NCI-H2081 treated with DMSO at 0.1 percent for 48 hours (cell line): Measurements from ENCODE around the gene TMEM272.

Source experiments
- DNase-seq: peaks from one replicate; lab custom pipeline; 2025; lab: John Stamatoyannopoulos, UW

TMEM272 gene

GRCh38 chr13:51849145-51850101 is 4.4 kb upstream of the TMEM272 start:
- no peak for DNase-seq

DNA sequence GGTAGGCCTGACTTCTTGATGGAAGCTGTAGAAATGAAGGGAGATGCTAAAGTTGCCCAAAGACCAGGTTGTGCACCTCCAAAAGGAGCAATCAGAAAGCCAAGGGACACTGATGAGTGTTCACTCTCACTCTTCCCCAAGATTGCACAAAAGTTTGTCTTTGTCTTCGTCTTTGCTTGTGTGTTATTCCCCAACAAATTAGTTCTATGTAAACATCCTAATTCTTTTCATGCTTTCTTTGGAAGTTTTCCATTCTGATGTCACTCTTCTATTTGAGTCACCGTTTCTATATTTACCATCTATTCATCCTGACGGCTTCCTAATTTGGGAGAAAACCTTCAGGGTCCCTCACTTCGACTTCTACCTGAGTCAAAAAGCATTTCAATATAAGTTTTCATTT is 3.7 kb upstream of the TMEM272 start:
- no peak for DNase-seq

DNA sequence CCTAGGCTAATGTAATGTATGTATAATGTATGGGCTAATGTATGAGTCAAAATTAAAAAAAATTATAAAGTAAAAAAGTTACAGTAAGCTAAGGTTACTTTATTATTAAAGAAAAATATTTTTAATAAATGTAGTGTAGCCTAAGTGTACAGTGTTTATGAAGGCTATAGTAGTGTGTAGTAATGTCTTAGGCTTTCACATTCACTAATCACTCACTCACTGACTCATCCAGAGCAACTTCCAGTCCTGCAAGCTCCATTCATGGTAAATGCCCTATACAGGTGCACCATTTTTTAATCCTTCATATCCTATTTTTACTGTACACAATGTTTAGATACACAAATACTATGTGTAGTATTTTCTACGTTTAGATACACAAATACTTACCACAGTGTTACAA is 1.8 kb upstream of the TMEM272 start:
- DNase-seq = no peak

- no peak for DNase-seq
Observed at GRCh38 chr13:51845574-51846318, 769 bp upstream of the TMEM272 start.

GRCh38 chr13:51843529-51843928 is 1.4 kb downstream of the TMEM272 start:
- DNase-seq = no peak

GRCh38 chr13:51841732-51842131 is 3.2 kb downstream of the TMEM272 start:
- DNase-seq = no peak

GRCh38 chr13:51840917-51841316 is 4.1 kb downstream of the TMEM272 start:
- DNase-seq = no peak

GRCh38 chr13:51839711-51840540 is 5.1 kb downstream of the TMEM272 start:
- DNase-seq = no peak

- DNase-seq = no peak
Observed at GRCh38 chr13:51838240-51838846, 6.6 kb downstream of the TMEM272 start.

DNA sequence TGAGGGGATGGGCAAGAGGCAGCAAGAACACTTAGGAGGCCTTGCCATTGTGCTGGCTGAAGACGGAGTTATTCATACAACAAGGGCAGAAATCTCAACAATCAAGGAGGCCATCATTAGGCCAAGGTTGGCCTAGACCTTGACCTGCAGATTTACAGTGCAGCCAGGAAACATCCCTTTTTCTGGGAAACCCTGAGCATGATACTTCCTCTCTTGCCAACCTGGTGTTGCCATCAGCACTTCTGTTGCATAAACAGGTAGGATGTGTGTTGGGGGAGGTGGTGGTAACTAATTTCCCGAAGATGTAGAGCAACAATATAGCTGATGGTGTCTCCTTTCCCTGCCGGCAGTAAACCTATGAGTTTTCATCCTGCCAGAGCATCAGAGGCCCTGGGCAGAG is 8.0 kb downstream of the TMEM272 start:
- no peak for DNase-seq

GRCh38 chr13:51834581-51835171 is 10.3 kb downstream of the TMEM272 start:
- no peak for DNase-seq

DNA sequence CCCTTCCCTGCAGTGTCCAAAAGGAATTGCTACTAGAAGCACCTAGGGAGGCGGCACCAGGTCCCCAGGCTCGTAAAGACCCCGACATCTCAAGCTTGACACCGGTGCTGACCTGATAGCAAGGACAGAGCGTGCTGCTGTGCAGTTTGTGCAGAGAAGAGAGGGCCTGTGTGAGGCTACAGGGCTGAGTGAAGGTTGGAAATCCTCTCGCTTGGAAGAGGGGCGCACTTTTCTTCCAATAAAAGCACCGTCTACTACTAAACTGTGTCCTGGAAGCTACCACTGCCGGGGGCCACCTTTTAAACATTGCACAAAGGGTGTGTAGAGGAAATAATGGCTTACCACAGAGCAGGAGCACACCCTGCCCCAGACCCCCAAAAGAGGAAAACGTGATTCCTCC is 11.0 kb downstream of the TMEM272 start:
- DNase-seq = no peak

DNA sequence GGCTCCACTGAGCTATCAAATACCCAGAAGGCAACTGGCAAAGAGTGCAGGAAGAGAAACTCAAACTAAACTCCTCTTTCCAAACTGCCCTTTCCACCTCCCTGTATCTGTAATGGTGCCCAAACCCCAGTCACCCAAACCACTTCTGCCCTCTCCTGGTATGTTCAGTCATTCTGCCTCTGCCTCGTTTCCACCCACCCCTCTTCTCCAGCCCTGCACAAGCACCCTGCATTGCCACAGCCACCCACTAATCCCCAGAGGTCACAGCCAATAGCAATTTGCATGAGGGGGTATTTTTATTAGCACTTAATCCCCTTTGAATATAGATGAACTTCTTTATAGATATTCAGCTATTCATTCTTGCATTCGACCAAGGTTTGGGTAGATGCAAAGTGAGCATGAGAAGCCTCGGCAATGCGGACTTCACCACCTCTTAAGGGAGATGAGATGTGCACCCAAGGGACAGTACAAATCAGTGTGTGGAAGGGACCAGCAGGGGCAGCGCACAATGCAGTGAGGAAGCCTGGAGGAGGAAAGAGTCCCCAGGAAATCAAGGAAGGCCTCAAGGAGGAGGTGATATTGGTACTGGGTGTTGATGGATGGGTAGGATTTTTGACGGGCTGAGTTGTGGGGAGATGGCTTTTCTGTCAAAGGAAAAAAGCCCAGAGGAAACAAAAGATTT is 12.4 kb downstream of the TMEM272 start:
- no peak for DNase-seq

GRCh38 chr13:51831519-51831918 is 13.5 kb downstream of the TMEM272 start:
- no peak for DNase-seq

- no peak for DNase-seq
Observed at GRCh38 chr13:51829568-51829899, 15.4 kb downstream of the TMEM272 start.

DNA sequence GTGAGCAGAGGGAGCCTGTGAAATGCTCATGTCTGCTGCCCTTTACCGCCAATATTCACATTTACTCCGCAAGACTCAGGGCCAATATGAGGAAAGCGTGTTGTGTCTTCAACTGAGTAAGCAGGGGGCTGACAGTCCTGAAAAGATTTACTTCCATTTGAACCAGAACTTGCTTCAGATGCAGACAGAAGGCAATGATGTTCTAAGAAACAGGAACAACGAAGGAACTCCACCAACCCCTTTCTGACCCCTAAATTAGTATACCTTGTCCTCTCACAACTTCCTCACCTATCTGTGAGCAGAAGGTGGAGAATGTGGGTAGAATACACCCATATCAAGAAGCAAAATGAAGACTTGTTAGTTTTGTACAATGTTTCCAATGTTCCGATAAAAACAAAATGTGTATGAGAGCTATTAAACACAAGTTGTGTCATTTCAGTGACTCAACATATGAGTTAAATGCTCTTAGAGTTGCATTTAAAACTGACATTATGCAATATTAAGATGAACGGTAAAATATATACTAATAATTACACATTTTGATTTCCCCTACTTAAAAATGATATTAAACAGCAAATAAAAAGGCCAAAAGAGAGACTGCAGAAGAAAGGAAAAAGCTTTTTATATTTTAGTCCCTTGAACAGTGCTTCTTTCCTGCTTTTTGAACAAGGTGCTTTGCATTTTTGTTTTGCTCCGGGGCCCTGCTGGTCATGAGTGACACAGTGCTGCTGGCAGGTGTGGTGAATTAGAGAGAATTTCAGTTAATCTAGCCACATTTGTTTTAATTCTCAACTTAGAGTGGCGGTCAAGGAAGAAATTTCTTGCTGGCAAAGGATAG is 16.0 kb downstream of the TMEM272 start:
- DNase-seq = no peak

DNA sequence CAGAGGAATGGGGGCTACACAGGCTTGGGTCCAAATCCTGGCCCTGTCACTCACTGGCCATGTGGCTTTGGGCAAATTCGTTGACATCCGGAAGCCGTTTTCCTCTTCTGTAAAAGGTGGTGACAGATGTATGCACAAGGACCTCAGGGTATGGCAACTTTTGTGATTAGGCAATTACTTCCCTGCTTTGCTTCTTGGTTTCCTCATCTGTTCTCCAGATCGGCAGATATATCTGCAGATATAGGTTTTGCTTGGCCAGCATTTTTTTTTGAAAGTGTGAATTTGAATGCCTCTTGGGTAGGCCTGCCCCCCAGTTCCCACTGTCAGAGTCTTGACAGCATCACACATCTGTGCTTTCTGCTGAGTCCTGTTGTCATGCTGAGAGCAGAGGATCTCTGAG is 17.7 kb downstream of the TMEM272 start:
- DNase-seq = no peak

DNA sequence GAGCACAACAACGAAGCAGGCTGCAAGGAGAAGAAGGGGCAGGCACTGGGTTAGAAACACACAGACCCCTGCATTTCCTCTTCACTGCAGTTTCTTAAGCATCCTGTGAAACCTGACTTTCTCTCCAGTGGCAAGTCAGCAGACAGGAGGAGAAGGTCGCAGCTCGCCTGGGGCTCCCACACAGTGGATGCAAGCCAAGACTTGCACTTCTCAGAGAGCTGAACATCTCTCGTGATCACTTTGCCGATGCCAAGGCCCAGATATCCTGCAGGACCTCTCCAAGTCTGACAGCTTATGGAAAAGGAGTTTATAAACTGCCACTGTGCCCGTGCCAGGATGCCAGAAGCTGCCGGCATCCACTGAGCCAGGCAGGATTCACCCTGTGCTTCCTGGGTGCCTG is 18.4 kb downstream of the TMEM272 start:
- DNase-seq = no peak

DNA sequence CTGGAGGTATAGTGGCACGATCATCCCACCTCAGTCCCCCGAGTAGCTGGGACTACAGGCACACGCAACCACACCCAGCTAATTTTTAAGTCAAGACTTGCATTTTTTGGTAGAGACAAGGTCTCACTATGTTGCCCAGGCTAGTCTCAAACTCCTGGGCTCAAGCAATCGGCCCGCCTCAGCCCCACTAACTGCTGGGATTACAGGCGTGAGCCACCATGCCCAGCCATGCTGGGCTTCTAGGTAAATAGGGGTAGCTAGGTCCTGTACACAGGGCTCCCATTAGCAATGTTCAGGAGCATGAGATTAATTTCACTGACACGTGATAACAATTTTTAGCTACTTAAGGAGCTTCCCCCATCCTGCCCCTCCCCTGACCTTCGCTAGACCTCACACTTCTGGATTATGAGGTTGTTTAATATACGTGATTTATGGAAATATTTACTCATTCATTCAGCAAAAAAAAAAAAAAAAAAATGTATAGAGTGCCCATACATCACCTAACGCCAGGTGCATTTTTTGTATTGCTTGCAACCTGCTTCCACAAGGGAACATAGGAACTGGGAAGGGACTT is 19.2 kb downstream of the TMEM272 start:
- no peak for DNase-seq

GRCh38 chr13:51825165-51825592 is 19.8 kb downstream of the TMEM272 start:
- DNase-seq = no peak
